Upper lobe of left lung (tissue), 4 donors: Measurements from ENCODE around the gene CD79A.

Source experiments
- CTCF ChIP-seq, 6 experiments: fragments of 450-650 bp in 4 of 6; fragments of 200-600 bp in 2 of 6; sonication (generic) in 2 of 6; IDR thresholded peaks; one replicate each; pipeline ENCODE4 v1.5.1; 2016 to 2019; ENCODE audit warnings: antibody characterized with exemption in 6 of 6
- EP300 ChIP-seq, 4 donors: sonication (generic); formaldehyde crosslinking; IDR thresholded peaks; one replicate each; pipeline ENCODE4 v1.5.1; 2017; ENCODE audit warnings: antibody characterized with exemption in 4 of 4, control low read depth in 2 of 4
- POLR2A ChIP-seq, 4 donors: fragments of 450-650 bp; IDR thresholded peaks; one replicate each; pipeline ENCODE4 v1.5.1; 2016 to 2017; ENCODE audit warnings: antibody characterized with exemption in 4 of 4, mild to moderate bottlenecking in 2 of 4
- POLR2AphosphoS5 ChIP-seq, 2 donors: sonication (generic); formaldehyde crosslinking; IDR thresholded peaks; one replicate each; pipeline ENCODE4 v1.5.1; 2017; ENCODE audit warnings: antibody characterized with exemption in 2 of 2

GRCh38 chr19:41879670-41880328 lies 2.7 kb downstream of the CD79A start:
- no peak for TF ChIP-seq CTCF (IDR thresholded peaks at IDR 0.05)
- no peak for TF ChIP-seq POLR2A (IDR thresholded peaks at IDR 0.05)
- TF ChIP-seq EP300 (IDR thresholded peaks at IDR 0.05), result no peak
- no peak for TF ChIP-seq POLR2AphosphoS5 (IDR thresholded peaks at IDR 0.05)
